HepG2 (cell line): ENCODE measurements around the gene GTF2A2. TPM values are rescaled to one million over a fixed set of nuclear protein-coding genes. Genes with fewer than 3 reads are reported as not detected.

ENCODE experiments used
- ARID5B ChIP-seq: IDR thresholded peaks from 2 replicates; pipeline ENCODE4 v1.4.0; 2020; ENCODE audit warnings: mild to moderate bottlenecking, missing genetic modification reagents
- MAF1 ChIP-seq: sonication (generic); formaldehyde crosslinking; IDR thresholded peaks from 2 replicates; pipeline ENCODE4 v1.5.0; 2020; ENCODE audit warnings: missing genetic modification reagents, borderline replicate concordance
- MAFK ChIP-seq, 2 experiments: IDR thresholded peaks in 1 of 2; conservative IDR thresholded peaks in 1 of 2; 2 replicates each; pipeline ENCODE4 v1.6.1; 2011; ENCODE audit warnings: improper control_type of control experiment in 2 of 2, low read length in 2 of 2
- MXI1 ChIP-seq: IDR thresholded peaks from 3 replicates; pipeline ENCODE4 v1.6.1; 2012; ENCODE audit warnings: low read depth, low read length, inconsistent platforms, borderline replicate concordance
- NFE2L2 ChIP-seq: fragments of 150-350 bp; IDR thresholded peaks from 2 replicates; pipeline ENCODE4 v1.6.1; 2014; ENCODE audit warnings: low read length
- NR2F1 ChIP-seq, 2 experiments: fragments of 450-650 bp in 1 of 2; formaldehyde crosslinking in 1 of 2; IDR thresholded peaks; 2 replicates each; pipeline versions ENCODE4 v1.5.0 to v1.6.1; 2016 to 2020; ENCODE audit warnings: mild to moderate bottlenecking in 1 of 2, missing compliant biosample characterization in 1 of 2, missing genetic modification reagents in 1 of 2, moderate library complexity in 1 of 2
- POLR2AphosphoS5 ChIP-seq: IDR thresholded peaks from 2 replicates; pipeline ENCODE4 v1.6.1; 2012; ENCODE audit warnings: low read depth, low read length
- PRDM4 ChIP-seq: sonication (generic); formaldehyde crosslinking; IDR thresholded peaks from 2 replicates; pipeline ENCODE4 v1.9.0; 2021; ENCODE audit warnings: missing genetic modification reagents, borderline replicate concordance
- SAP130 ChIP-seq: IDR thresholded peaks from 2 replicates; pipeline ENCODE4 v1.6.1; 2016; ENCODE audit warnings: low read depth
- ZFP36 ChIP-seq: fragments of 150-350 bp; IDR thresholded peaks from 2 replicates; pipeline ENCODE4 v1.6.1; 2018; ENCODE audit warnings: borderline replicate concordance, low read length, low read depth; ENCODE audit not compliant: partially characterized antibody
- ZMYM4 ChIP-seq: sonication (generic); formaldehyde crosslinking; IDR thresholded peaks from 2 replicates; pipeline ENCODE4 v1.8.1; 2023; ENCODE audit warnings: mild to moderate bottlenecking, missing genetic modification reagents
- ZNF256 ChIP-seq: sonication (generic); formaldehyde crosslinking; conservative IDR thresholded peaks from 2 replicates; pipeline ENCODE4 v1.4.0; 2020; ENCODE audit warnings: missing genetic modification reagents
- ZNF331 ChIP-seq: sonication (generic); formaldehyde crosslinking; IDR thresholded peaks from 2 replicates; pipeline ENCODE4 v1.4.0; 2020; ENCODE audit warnings: missing genetic modification reagents
- ZNF619 ChIP-seq: sonication (generic); formaldehyde crosslinking; IDR thresholded peaks from 2 replicates; pipeline ENCODE4 v1.4.0; 2020; ENCODE audit warnings: mild to moderate bottlenecking, missing genetic modification reagents
- ZNF646 ChIP-seq: sonication (generic); formaldehyde crosslinking; IDR thresholded peaks from 2 replicates; pipeline ENCODE4 v1.9.0; 2021; ENCODE audit warnings: mild to moderate bottlenecking, missing genetic modification reagents
- polyA plus RNA-seq, 8 experiments: library from polyadenylated mRNA; depleted of rRNA in 3 of 8; stranded (reverse) in 7 of 8; unstranded in 1 of 8; fragments of >200 nt; fragmentation: Illumina TruSeq in 4 of 8; extraction: Trizol in 4 of 8; gene quantifications; 2 replicates each; pipeline versions ENCODE4 v1.2.1 to v1.2.3, GENCODE V29; 2011 to 2016; ENCODE audit warnings: low read depth in 4 of 8, missing spikeins in 1 of 8, mixed read lengths in 1 of 8; ENCODE audit not compliant: insufficient read depth in 1 of 8
- total RNA-seq, 5 experiments: library from RNA; depleted of rRNA; stranded (reverse); fragments of >200 nt; fragmentation: Illumina TruSeq; extraction: Trizol; gene quantifications; 2 replicates each; pipeline ENCODE4 v1.2.3, GENCODE V29; 2016; ENCODE audit warnings: low read depth in 1 of 5

The GTF2A2 gene
- total and polyA plus RNA-seq, 2 of the 13 experiments (the other 11 are each of a cell fraction or from before 2014, with no cell fraction given): 24.4 to 106 TPM

- TF ChIP-seq ZNF646 (CRISPR knock-in tag) (no peak), ZNF256 (CRISPR knock-in tag) (no peak), ZMYM4 (peak; percentile 40; the same call in 1 of the 2 replicates), MAF1 (no peak), ZNF619 (CRISPR knock-in tag) (no peak), ARID5B (peak; percentile 70), ZFP36 (no peak), MXI1 (peak; percentile 7; the same call in 1 of the 3 replicates), SAP130 (peak; percentile 80), MAFK (conservative IDR thresholded peaks at IDR 0.05 in 1 of 2, IDR thresholded peaks at IDR 0.05 in 1 of 2; ENCODE audit: low read length in 2 of 2) (peak; percentile 73 to 79), POLR2AphosphoS5 (peak; percentile 53; the same call in 1 of the 2 replicates), NFE2L2 (peak; percentile 28; the same call in 1 of the 2 replicates), NR2F1 (CRISPR knock-in tag; IDR thresholded peaks at IDR 0.05) (peak in 1 of 2 experiments; percentile 33; a peak in 1 of 4 replicates), ZNF331 (0 out of 2 replicates have a peak, but pooled peaks have one; percentile 49), PRDM4 (CRISPR knock-in tag) (no peak)
These were observed 45.7 kb downstream of the GTF2A2 start, which contains the start of gene GCNT3 (continued) for GRCh38 chr15:59611276-59612260.
